SKM-1 (cell line): ENCODE results near the gene FILIP1.

Experiments used
- DNase-seq: peaks from one replicate; lab custom pipeline; 2025; ENCODE audit not compliant: unreplicated experiment; lab: John Stamatoyannopoulos, UW

Gene FILIP1

DNA sequence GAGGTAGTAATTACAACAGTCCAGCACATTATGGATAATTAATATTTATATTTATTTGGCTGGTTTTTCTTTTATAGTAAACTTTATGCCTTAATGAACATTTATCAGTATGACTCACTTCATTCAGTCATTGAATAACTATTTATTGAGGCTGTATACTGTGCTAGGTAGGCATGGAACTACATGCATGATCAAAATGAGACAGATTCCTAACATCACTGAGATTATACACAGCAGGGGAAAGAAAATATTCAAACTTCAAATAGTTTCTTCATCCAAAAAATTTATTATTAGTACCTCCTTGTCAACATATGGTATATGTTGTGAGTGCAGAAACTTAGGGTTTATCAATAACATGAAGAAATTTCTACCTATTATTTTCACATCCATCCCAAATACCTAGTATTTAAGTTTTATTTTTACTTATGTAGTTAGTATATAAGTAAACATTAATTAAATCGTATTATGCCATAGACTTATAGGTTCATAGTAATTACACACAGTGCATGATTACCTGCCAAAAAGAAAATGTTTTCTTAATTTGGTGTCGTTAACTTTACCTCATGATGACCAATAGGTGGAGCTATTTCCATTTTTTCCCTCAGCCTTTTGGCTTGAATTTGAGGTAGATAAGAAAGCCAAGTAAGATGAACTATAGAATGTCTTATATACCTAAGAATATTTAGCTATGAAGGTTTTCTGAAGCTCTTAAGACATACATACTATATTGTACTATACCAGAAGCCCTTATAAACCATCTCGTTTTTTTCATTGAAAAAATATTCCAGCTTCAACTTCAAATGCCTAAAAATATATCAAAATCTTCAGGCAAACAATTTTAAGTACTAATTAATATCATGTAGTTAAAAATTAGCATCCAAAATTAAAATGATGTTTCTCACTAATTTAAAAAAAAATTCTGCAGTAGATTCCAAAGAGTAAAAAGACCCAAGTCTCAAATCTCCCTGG is 196.5 kb downstream of the FILIP1 start:
- DNase-seq, result peak; percentile 40

DNA sequence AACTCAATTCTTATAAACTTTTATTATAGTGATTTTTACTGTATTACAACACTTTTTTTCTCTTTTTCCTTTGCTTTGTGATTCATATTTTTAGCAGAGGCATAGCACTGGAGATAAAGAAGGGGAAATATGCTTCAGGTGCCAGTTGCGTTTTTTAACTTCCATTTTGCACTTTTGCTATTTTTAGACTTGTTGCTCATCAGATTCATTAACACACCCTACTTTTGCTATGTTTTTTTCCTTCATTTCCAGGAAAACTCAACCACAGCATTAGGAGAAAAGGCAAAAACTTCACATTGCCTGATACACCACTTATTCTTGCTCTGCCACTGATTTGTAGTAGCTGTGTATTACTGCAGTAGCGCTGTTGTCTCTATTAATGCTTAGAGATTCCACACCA is 201.0 kb downstream of the FILIP1 start:
- DNase-seq, result no peak

DNA sequence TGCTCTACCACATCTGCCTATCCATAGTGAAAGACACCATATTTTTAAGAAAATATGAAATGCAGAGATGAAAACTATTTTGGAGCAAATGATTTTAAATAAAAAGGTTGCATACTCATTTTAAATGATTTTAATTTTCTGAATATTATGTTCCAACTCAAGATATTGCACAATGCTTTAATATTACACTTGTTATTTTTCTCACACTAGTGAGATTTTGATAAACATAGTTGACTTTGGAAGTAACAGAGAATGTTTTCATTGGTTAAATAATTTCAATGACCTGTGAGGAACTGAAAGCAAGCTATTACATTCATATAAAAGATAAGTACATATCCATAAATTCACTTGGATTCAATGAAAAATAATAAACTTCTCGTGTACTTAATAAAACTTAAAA is 201.9 kb downstream of the FILIP1 start:
- DNase-seq, result no peak

DNA sequence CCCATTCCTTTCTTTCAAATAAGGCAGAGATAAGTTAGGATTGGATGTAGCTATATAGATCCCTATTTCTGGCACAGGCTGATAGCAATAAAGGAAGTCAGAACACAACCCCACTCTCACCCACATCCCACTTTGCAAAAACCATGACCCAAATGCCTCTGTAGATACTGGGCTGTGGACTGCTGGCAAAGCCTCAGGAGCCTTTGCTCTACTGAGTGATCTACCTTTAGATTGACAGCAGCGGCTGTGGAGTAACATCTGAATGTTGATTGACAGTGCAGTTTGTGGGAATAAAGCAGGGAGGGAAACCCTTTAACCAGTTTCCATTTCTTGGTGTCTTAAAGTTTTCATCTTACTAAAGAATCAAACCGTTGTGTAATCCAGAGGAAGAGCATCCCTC is 202.3 kb downstream of the FILIP1 start:
- DNase-seq, result no peak

DNA sequence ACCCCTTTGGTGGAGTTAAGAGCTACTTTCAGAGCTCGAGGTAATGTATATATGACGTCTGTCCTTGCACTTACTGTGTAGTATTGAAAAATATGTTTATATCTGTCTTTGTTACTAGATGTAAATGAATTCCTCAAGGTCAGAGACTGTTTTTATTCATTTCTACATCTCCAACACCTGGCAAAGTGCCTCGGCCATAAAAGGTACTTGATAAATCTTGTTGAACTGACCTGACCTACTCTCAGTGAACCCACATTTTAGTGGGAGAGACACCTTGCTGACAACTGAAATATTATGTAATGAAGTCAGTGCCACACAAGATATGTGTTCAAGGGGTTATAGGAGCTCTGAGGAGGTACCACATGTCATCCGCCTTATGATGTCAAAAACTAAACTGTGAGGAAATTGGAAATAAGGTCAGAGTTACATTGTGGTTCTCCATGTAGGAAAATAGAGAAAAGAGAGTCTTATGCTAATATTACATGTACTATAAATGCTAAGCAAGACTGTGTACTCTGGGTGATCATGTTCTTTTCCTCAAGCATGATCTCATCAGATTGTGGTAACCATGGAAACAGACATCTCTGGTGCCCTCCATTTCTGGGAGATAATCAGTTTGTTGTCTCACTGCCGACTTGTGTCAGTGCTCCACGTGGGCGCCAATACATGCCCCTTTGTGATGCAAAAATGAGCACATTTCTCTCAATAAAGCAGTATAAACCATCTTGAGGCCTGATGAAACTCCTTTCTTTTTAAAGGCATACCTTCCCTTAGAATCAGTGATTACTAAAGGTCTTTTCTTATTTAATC is 203.3 kb downstream of the FILIP1 start:
- no peak for DNase-seq

- DNase-seq, result no peak
Measured at GRCh38 chr6:75288023-75288422, 205.6 kb downstream of the FILIP1 start.

GRCh38 chr6:75287424-75287823 is 206.2 kb downstream of the FILIP1 start:
- no peak for DNase-seq

- DNase-seq, result no peak
Measured at GRCh38 chr6:75286955-75287354, 206.6 kb downstream of the FILIP1 start.

DNA sequence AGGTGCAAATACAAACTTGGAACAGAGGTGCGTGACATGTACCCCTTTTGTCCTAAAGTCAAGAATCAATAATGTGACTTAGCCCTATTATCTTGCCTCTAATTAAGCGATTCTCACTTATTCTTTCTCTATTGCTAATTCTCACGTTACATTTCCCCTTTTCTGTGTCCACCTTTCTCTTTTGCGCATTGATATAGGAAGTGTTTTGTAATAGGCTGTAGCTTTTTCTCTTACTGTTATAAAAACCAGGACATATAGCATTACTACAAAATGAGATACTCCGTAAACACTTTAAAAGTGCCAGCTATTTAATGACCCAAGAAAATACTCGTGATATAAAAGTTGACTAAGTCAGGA is 208.3 kb downstream of the FILIP1 start:
- DNase-seq, result no peak

DNA sequence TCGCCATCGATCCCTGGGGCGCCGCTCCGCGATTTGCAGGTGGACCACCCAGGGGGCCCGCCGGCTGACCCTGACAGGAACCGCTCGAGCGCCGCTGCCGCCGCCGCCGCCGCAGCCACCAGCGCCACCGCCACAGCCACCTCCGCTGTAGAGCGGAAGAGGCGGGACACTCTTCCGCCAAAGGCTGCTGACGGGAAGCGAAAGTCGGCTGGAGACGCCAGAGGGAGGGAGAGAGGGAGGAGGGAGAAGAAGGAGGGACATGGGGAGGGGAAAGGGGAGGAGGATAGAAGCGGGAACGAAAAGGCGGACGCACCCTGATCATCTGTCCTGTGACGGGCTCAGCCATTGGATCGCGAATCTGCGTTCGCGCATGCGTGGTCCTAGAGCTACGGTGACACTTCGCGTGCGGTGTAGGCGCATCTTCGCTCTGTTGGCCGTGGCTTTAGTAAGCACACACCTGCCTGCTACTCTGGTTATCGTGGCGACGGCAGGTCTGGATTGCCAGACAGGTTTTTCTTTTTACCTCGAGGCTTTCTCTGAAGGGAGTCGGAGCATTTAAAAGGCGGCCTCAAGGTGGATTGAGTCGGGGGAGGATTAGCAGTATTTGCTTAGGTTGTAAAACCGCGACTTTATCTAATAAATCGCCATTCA is 208.8 kb downstream of the FILIP1 start, which contains the start of gene TMEM30A:
Gene TMEM30A (minus strand): TSS at position 161 of the 651 bp plus-strand sequence. CDS start 154 bp downstream, at position 7.
- peak; percentile 97 for DNase-seq

GRCh38 chr6:75283907-75284631 is 209.5 kb downstream of the FILIP1 start:
- no peak for DNase-seq

GRCh38 chr6:75282706-75283105 is 210.9 kb downstream of the FILIP1 start:
- DNase-seq, result no peak

- DNase-seq, result no peak
Measured at GRCh38 chr6:75281653-75282052, 211.9 kb downstream of the FILIP1 start.

GRCh38 chr6:75280131-75280855 is 213.3 kb downstream of the FILIP1 start:
- DNase-seq, result no peak

DNA sequence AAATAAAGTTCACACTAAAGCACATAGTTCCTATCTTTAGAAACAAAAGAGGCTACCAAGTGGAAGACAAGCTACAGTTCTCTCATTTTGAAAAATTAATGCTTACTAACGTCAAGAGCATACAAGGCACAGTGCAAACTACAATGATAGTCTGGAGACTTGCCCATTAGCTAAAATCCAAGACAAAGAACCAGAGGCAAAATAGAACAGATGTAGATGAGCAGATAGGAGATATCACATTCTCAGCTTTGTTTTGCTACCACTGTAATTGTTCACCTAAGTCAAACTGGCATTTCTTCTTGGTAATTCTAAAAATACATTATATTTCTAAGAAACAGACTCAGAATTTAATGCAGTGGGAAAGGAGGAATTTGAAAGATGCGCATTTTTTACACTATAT is 214.2 kb downstream of the FILIP1 start:
- DNase-seq, result no peak

DNA sequence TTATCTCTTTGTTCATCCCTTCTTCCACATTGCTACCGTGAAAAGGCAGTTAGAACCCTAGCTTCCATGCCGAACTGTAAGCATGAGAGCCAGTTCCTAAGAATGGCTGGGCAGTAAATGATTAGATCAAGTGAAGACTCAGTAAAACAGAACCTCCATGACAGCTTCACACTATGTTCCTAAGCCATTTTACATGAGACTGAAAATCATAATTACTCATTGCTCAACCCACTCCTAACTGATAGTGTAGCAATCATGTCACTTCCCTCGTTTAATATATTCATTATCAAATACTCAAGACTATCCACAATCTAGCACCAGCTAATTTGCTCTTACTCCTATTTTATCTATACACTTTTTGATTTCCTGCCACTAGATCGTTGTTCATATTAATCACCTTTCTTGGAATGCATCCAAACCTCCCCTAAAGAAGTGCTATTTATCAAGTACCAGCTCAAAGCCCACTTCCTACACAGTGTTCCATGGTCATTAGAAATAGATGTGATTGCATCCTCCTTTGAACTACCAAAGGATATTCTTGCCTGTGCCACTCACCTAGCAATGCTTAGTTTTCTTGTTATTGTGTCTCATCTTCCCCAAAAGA is 215.0 kb downstream of the FILIP1 start:
- no peak for DNase-seq

- no peak for DNase-seq
Measured at GRCh38 chr6:75275067-75275466, 218.5 kb downstream of the FILIP1 start.

- DNase-seq, result peak; percentile 45
Measured at GRCh38 chr6:75273009-75273408, 220.6 kb downstream of the FILIP1 start.

DNA sequence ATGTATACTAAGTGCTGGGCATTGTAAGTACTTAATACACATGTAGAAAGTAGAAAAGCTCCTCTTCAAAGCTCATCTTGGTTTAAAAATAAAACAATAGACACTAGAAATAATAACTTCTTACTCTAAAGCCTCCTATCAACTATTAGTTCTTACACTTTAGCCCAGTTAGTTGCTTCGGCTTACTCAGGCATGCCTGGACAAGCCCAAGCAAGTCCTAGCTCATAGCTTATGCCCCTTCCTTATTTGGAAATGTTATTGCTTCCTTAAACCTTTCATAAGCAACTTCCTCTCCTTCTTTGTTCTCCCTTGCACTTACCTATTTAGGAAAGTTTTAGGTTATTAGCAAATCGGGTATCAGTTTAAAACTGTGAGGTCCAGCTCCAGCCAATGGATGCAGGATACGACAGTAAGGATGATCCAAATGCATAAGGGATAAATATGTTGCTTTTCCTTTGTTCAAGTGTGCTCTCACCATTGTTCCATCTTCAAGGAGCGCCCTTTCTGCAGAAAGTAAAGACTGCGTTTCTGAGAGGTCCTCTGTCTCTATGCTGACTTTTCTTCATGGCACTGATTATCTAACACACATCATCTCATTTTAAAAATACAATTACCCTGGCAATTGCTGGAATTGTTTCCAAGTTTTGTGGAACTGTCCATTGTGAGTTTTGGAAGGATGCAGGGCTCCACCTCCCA is 221.3 kb downstream of the FILIP1 start:
- DNase-seq, result peak; percentile 31
